NB4 (cell line): ENCODE data around the gene SETD1B.
"Not testable (repeated sequence)": the region's sequence is repeated elsewhere in the genome, so short reads cannot be mapped to it uniquely, and the experiment has no call there.

ENCODE experiments used
- DNase-seq: peaks from one replicate; pipeline ENCODE4 v3.0.0; 2010; ENCODE audit warnings: low read depth
- H3K4me3 ChIP-seq: one replicate; pipeline ENCODE4 v1.5.1; 2011; ENCODE audit warnings: mild to moderate bottlenecking, low read depth, low read length, moderate library complexity
- CTCF ChIP-seq: IDR thresholded peaks from one replicate; pipeline ENCODE4 v1.5.1; 2012; ENCODE audit warnings: low read depth, low read length
- MAX ChIP-seq: IDR thresholded peaks from 2 replicates; pipeline ENCODE4 v1.6.1; 2011; ENCODE audit warnings: low read depth, low read length
- MYC ChIP-seq: IDR thresholded peaks from 2 replicates; pipeline ENCODE4 v1.6.1; 2011; ENCODE audit warnings: low read depth, low read length
- POLR2A ChIP-seq: IDR thresholded peaks from 2 replicates; pipeline ENCODE4 v1.6.1; 2011; ENCODE audit warnings: mild to moderate bottlenecking; ENCODE audit not compliant: insufficient read length; ENCODE audit errors: extremely low read depth

Gene SETD1B

GRCh38 chr12:121871467-121871866 lies 67.7 kb downstream of the SETD1B start:
- DNase-seq, result no peak
- no peak overlapping the region for H3K4me3 ChIP-seq
- no peak for TF ChIP-seq MYC
- TF ChIP-seq CTCF, result no peak
- no peak for TF ChIP-seq POLR2A
- no peak for TF ChIP-seq MAX

GRCh38 chr12:121872546-121873215 lies 68.9 kb downstream of the SETD1B start:
- H3K4me3 ChIP-seq, result no peak overlapping the region
- TF ChIP-seq CTCF (no peak), MAX (no peak), MYC (no peak)
- DNase-seq, result no peak

- no peak overlapping the region for H3K4me3 ChIP-seq
- TF ChIP-seq POLR2A (no peak), MYC (no peak), MAX (no peak), CTCF (no peak)
- no peak for DNase-seq
Measured at GRCh38 chr12:121873216-121873569, 69.4 kb downstream of the SETD1B start.

GRCh38 chr12:121874071-121874470 lies 70.3 kb downstream of the SETD1B start:
- no peak overlapping the region for H3K4me3 ChIP-seq
- DNase-seq, result no peak
- no peak for TF ChIP-seq MYC

GRCh38 chr12:121875582-121875981 lies 71.8 kb downstream of the SETD1B start:
- no peak overlapping the region for H3K4me3 ChIP-seq
- no peak for TF ChIP-seq CTCF
- TF ChIP-seq POLR2A, result no peak
- TF ChIP-seq MYC, result no peak
- no peak for TF ChIP-seq MAX
- no peak for DNase-seq

- DNase-seq, H3K4me3 ChIP-seq: not testable (repeated sequence)
Measured at GRCh38 chr12:121876080-121876447, 72.3 kb downstream of the SETD1B start.
